ENCODE results near the gene CA10. TPM values are rescaled to one million over a fixed set of nuclear protein-coding genes. Genes with fewer than 3 reads are reported as not detected.

The CA10 gene
- total RNA-seq, 1 donor from 2014 or later: not detected

- Mint-ChIP-seq H3K27ac (ENCODE audit: unreplicated experiment) (no peak overlapping the region), H3K27me3 (ENCODE audit: low read depth) (peaks cover 6% of the 10 kb centered on the region), H3K9me3 (ENCODE audit: low read depth) (no peaks in the 10 kb centered on the region), H3K4me3 (ENCODE audit: unreplicated experiment) (no peak overlapping the region), H3K4me1 (ENCODE audit: low read depth) (no peaks in the 10 kb centered on the region), H3K36me3 (ENCODE audit: low read depth) (no peaks in the 10 kb centered on the region)
- no peak for TF ChIP-seq CTCF (IDR thresholded peaks at IDR 0.05)
- DNase-seq (ENCODE audit: low spot score): no peak
Measured at GRCh38 chr17:51684214-51684613, 474.3 kb downstream of the CA10 start.

GRCh38 chr17:51683291-51683690, 475.2 kb downstream of the CA10 start:
- peaks cover 6% of the 10 kb centered on the region for H3K27me3 Mint-ChIP-seq (ENCODE audit: low read depth)
- H3K4me1 Mint-ChIP-seq (ENCODE audit: low read depth): no peaks in the 10 kb centered on the region
- no peak overlapping the region for H3K27ac Mint-ChIP-seq (ENCODE audit: unreplicated experiment)
- no peaks in the 10 kb centered on the region for H3K9me3 Mint-ChIP-seq (ENCODE audit: low read depth)
- TF ChIP-seq CTCF (IDR thresholded peaks at IDR 0.05): no peak
- no peak for DNase-seq (ENCODE audit: low spot score)
- H3K4me3 Mint-ChIP-seq (ENCODE audit: unreplicated experiment): no peak overlapping the region
- H3K36me3 Mint-ChIP-seq (ENCODE audit: low read depth): no peaks in the 10 kb centered on the region

DNA sequence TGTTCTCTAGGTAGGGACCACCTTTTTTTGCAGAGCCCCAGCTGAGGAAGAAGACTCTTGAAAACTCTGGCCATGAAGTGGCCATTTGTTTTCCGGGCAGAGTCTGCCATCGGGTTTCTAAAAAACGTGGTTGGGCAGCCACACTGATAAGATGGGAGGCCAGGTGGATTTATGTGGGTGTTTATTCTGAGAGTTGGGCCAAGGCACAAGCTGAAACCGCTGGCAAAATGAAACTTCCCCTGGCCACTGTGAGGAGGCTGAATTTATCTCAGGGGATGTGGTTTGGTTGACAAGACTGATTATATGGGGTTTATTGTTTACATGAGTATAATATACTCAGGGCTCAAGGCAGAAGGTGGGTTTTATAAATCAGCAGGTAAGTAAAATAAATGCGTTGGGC, 476.4 kb downstream of the CA10 start:
- Mint-ChIP-seq H3K9me3 (ENCODE audit: low read depth) (no peaks in the 10 kb centered on the region), H3K27ac (ENCODE audit: unreplicated experiment) (no peak overlapping the region), H3K27me3 (ENCODE audit: low read depth) (peaks cover 6% of the 10 kb centered on the region), H3K4me3 (ENCODE audit: unreplicated experiment) (no peak overlapping the region), H3K4me1 (ENCODE audit: low read depth) (no peaks in the 10 kb centered on the region), H3K36me3 (ENCODE audit: low read depth) (no peaks in the 10 kb centered on the region)
- no peak for DNase-seq (ENCODE audit: low spot score)
- no peak for TF ChIP-seq CTCF (IDR thresholded peaks at IDR 0.05)

DNA sequence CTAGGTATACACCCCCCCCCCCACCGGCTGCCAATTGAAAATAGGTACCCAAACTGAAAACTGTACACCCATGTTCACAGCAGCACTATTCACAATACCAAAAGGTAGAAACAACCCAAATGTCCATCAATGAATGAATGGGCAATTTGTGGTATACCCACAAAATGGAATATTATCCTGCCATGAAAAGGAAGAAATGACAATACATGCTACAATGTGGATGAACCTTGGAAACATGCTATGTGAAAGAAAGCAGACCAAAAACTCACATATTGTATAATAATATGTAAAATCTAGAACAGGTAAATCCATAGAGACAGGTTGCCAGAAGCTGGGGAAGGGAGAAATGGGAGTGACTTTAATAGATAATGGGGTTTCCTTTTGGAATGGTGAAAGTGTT, 480.6 kb downstream of the CA10 start:
- Mint-ChIP-seq H3K27ac (ENCODE audit: unreplicated experiment) (no peak overlapping the region), H3K36me3 (ENCODE audit: low read depth) (no peaks in the 10 kb centered on the region), H3K4me3 (ENCODE audit: unreplicated experiment) (no peak overlapping the region), H3K9me3 (ENCODE audit: low read depth) (no peaks in the 10 kb centered on the region), H3K4me1 (ENCODE audit: low read depth) (no peaks in the 10 kb centered on the region), H3K27me3 (ENCODE audit: low read depth) (no peaks in the 10 kb centered on the region)
- no peak for TF ChIP-seq CTCF (IDR thresholded peaks at IDR 0.05)
- DNase-seq (ENCODE audit: low spot score): no peak

GRCh38 chr17:51676691-51677487, 481.6 kb downstream of the CA10 start:
- no peak for DNase-seq (ENCODE audit: low spot score)
- Mint-ChIP-seq H3K4me3 (ENCODE audit: unreplicated experiment) (no peak overlapping the region), H3K4me1 (ENCODE audit: low read depth) (no peaks in the 10 kb centered on the region), H3K9me3 (ENCODE audit: low read depth) (no peaks in the 10 kb centered on the region), H3K27ac (ENCODE audit: unreplicated experiment) (no peak overlapping the region), H3K36me3 (ENCODE audit: low read depth) (no peaks in the 10 kb centered on the region), H3K27me3 (ENCODE audit: low read depth) (no peaks in the 10 kb centered on the region)
- no peak for TF ChIP-seq CTCF (IDR thresholded peaks at IDR 0.05)

All from chondrocyte (in vitro differentiated cells).